IMR-90 (cell line): ENCODE measurements around the gene LDLRAD3. TPM values are rescaled to one million over a fixed set of nuclear protein-coding genes. Genes with fewer than 3 reads are reported as not detected.

ENCODE experiments used
- ATAC-seq: fragments of 200-7000 bp; cut with Tn5 transposase; 2 replicates; pipeline ENCODE4 v1.9.1; 2020; ENCODE audit warnings: low read depth, mild to moderate bottlenecking, moderate library complexity
- BruUV-seq: library from RNA; stranded (reverse); fragments of 400-500 nt; replicated peaks from 2 replicates; lab custom pipeline; 2021; lab: Mats Ljungman, UMichigan
- CTCF ChIA-PET: fragments of 300-600 bp; formaldehyde crosslinking; extraction: SDS; loops from one replicate; lab custom pipeline; 2021; ENCODE audit warnings: antibody characterized with exemption; lab: Yijun Ruan, JAX
- POLR2A ChIA-PET: fragments of 300-600 bp; sonication (Branson Sonifier 250); formaldehyde crosslinking; loops from one replicate; lab custom pipeline; 2022; ENCODE audit warnings: antibody characterized with exemption; ENCODE audit not compliant: unreplicated experiment; lab: Charles Lee
- DNase-seq: peaks from one replicate; pipeline ENCODE4 v3.0.0; 2013
- H2AFZ ChIP-seq: replicated peaks from 2 replicates; pipeline ENCODE3; 2013; ENCODE audit warnings: low read length, mild to moderate bottlenecking; ENCODE audit not compliant: poor library complexity
- H2AK5ac ChIP-seq: 2 replicates; pipeline ENCODE4 v1.6.1; 2013; ENCODE audit warnings: low read depth, low read length, inconsistent platforms
- H2AK9ac ChIP-seq: replicated peaks from 2 replicates; pipeline ENCODE3; 2013; ENCODE audit warnings: mild to moderate bottlenecking, low read depth, low read length, moderate library complexity; ENCODE audit not compliant: poor library complexity
- H2BK120ac ChIP-seq: 2 replicates; pipeline ENCODE4 v1.6.1; 2013; ENCODE audit warnings: low read depth, low read length, inconsistent platforms
- H2BK15ac ChIP-seq: 3 replicates; pipeline ENCODE4 v1.6.1; 2013; ENCODE audit warnings: low read depth, low read length, inconsistent platforms
- H2BK20ac ChIP-seq: 2 replicates; pipeline ENCODE4 v1.6.1; 2013; ENCODE audit warnings: low read depth, mild to moderate bottlenecking, inconsistent platforms, low read length, moderate library complexity
- H2BK5ac ChIP-seq: 2 replicates; pipeline ENCODE4 v1.6.1; 2013; ENCODE audit warnings: mild to moderate bottlenecking, low read depth, low read length, inconsistent platforms; ENCODE audit not compliant: poor library complexity, severe bottlenecking
- H3K14ac ChIP-seq: replicated peaks from 2 replicates; pipeline ENCODE4 v1.6.1; 2013; ENCODE audit warnings: low read depth, low read length, inconsistent platforms
- H3K18ac ChIP-seq: 2 replicates; pipeline ENCODE4 v1.6.1; 2013; ENCODE audit warnings: low read depth, low read length, control low read depth
- H3K23ac ChIP-seq: 2 replicates; pipeline ENCODE4 v1.6.1; 2013; ENCODE audit warnings: low read depth, low read length, inconsistent platforms
- H3K27ac ChIP-seq: 2 replicates; pipeline ENCODE4 v1.5.1; 2013; ENCODE audit warnings: mild to moderate bottlenecking, control low read depth, low read length; ENCODE audit not compliant: insufficient read depth
- H3K27me3 ChIP-seq: 2 replicates; pipeline ENCODE4 v1.6.1; 2013; ENCODE audit warnings: low read length; ENCODE audit not compliant: control insufficient read depth, insufficient read depth
- H3K36me3 ChIP-seq: 2 replicates; pipeline ENCODE4 v1.6.1; 2013; ENCODE audit warnings: low read length, mixed read lengths; ENCODE audit not compliant: control insufficient read depth, insufficient read depth
- H3K4ac ChIP-seq: 2 replicates; pipeline ENCODE4 v1.6.1; 2013; ENCODE audit warnings: low read depth, low read length, inconsistent platforms
- H3K4me1 ChIP-seq: 2 replicates; pipeline ENCODE4 v1.6.1; 2013; ENCODE audit warnings: low read length, mixed read lengths; ENCODE audit not compliant: control insufficient read depth, insufficient read depth
- H3K4me2 ChIP-seq: 2 replicates; pipeline ENCODE4 v1.6.1; 2013; ENCODE audit warnings: low read depth, mild to moderate bottlenecking, control low read depth, low read length, moderate library complexity
- H3K4me3 ChIP-seq: 2 replicates; pipeline ENCODE4 v1.5.1; 2013; ENCODE audit warnings: low read depth, mild to moderate bottlenecking, control low read depth, low read length, moderate library complexity; ENCODE audit not compliant: insufficient read depth
- H3K56ac ChIP-seq: 2 replicates; pipeline ENCODE4 v1.6.1; 2013; ENCODE audit warnings: low read length, inconsistent platforms; ENCODE audit not compliant: insufficient read depth; ENCODE audit errors: extremely low read depth
- H3K79me1 ChIP-seq, 2 experiments: 2 replicates each; pipeline ENCODE4 v1.6.1; 2013; ENCODE audit warnings: low read length in 2 of 2, inconsistent platforms in 1 of 2, low read depth in 1 of 2
- H3K9ac ChIP-seq: 2 replicates; pipeline ENCODE4 v1.6.1; 2013; ENCODE audit warnings: low read depth, low read length, control low read depth
- H3K9me1 ChIP-seq: 2 replicates; pipeline ENCODE4 v1.6.1; 2013; ENCODE audit warnings: low read length, inconsistent platforms; ENCODE audit not compliant: insufficient read depth
- H3K9me3 ChIP-seq: 2 replicates; pipeline ENCODE4 v1.6.1; 2013; ENCODE audit warnings: low read length; ENCODE audit not compliant: control insufficient read depth, insufficient read depth
- H4K20me1 ChIP-seq: 2 replicates; pipeline ENCODE4 v1.6.1; 2013; ENCODE audit warnings: low read length, inconsistent platforms; ENCODE audit not compliant: insufficient read depth
- H4K5ac ChIP-seq: 2 replicates; pipeline ENCODE4 v1.6.1; 2013; ENCODE audit warnings: mild to moderate bottlenecking, low read depth, low read length, control low read depth
- H4K8ac ChIP-seq, 2 experiments: 2 replicates each; pipeline ENCODE4 v1.6.1; 2013; ENCODE audit warnings: low read depth in 2 of 2, low read length in 2 of 2, control low read depth in 1 of 2, inconsistent platforms in 1 of 2
- H4K91ac ChIP-seq: 2 replicates; pipeline ENCODE4 v1.6.1; 2013; ENCODE audit warnings: low read depth, low read length, inconsistent platforms; ENCODE audit not compliant: insufficient read depth
- FOS ChIP-seq: fragments of 150-350 bp; IDR thresholded peaks from 2 replicates; pipeline ENCODE4 v1.6.1; 2016; ENCODE audit warnings: low read depth, low read length
- MAFK ChIP-seq: IDR thresholded peaks from 2 replicates; pipeline ENCODE4 v1.6.1; 2012; ENCODE audit warnings: low read depth, low read length, improper control_type of control experiment
- WGBS, 2 experiments: methylation state at CpG; one replicate each; pipeline versions ENCODE4 v1.1.5 to v1.1.7; 2013; ENCODE audit warnings: missing lambda C conversion rate in 2 of 2; ENCODE audit not compliant: insufficient read length in 1 of 2; ENCODE audit errors: extremely low coverage in 2 of 2; 5-methylcytosine and 5-hydroxymethylcytosine counted together
- dilution Hi-C: fragments of 300-500 bp; cut with HindIII; formaldehyde crosslinking; loops from one replicate; pipeline ENCODE4 v1.14.3; 2018; ENCODE audit warnings: low sequenced_read_pairs; ENCODE audit not compliant: unreplicated experiment
- in situ Hi-C: fragments of 300-500 bp; cut with MboI; formaldehyde crosslinking; loops from 3 replicates; pipeline ENCODE4 v1.14.3; 2019; ENCODE audit warnings: low sequenced_read_pairs, inconsistent platforms, mixed read lengths
- intact Hi-C: fragments of 100-400 bp; cut with micrococcal nuclease; formaldehyde crosslinking; loops from 2 replicates; pipeline ENCODE4 v1.10.0; 2022
- polyA plus RNA-seq, 3 experiments: library from polyadenylated mRNA; depleted of rRNA; stranded (reverse); fragments of >200 nt; gene quantifications; 2 replicates each; pipeline ENCODE4 v1.2.3, GENCODE V29; 2012; ENCODE audit warnings: low replicate concordance in 1 of 3
- total RNA-seq: library from RNA; depleted of rRNA; stranded (reverse); fragments of >200 nt; gene quantifications from 2 replicates; pipeline ENCODE4 v1.2.3, GENCODE V29; 2012

LDLRAD3 gene
- total and polyA plus RNA-seq, 2 of the 4 experiments (the other 2 are of a cell fraction): 2.7 to 6.4 TPM

DNA sequence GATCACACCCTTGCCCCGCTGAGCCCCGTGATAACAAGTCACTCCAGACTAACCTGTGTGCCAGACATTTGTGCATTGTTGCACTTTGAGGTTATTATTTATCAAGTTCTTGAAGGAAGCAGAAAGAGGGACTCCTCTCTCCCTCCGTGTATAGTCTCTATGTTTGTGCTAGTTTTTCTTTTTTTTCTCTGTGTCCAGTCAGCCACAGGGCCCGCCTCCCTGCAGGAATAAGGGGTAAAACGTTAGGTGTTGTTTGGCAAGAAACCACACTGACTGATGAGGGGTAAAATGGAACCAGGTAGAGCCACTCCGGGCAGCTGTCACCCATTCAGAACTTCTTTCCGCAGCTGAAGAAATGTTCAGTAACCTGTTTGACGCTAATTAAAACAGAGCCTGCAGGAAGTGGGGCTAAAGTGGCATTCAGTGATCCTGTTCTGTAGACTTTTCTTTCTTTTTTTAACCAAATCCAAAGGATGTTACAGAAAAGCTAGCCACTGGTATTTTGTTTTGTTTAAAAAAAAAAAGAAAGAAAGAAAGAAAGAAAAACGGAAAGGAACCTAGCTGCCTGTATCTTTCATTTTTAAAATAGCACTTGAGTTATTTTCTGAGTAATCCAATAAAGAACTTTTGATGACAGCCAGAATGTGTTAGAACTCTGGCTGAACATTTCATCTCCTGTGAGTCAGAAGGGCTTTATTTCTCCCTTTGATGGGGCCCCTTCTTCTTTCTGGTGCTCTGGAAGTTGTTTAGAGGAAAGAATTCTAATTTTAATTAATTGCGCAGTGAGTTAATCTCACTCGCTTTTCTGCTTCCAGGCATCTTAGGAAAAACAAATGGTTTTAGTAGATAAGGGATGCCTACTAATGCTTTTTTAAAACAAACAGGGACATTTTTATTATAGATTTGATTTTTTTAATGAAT, 287.2 kb downstream of the LDLRAD3 start:
- Histone ChIP-seq H3K56ac (no peak overlapping the region), H3K18ac (0 out of 2 replicates have a peak overlapping the region, but pooled peaks have one; percentile 21), H3K27ac (no peak overlapping the region), H2AFZ (peak overlapping the region; percentile 74), H3K4me2 (peak overlapping the region; percentile 53), H3K9ac (no peak overlapping the region), H3K36me3 (no peaks in the 10 kb centered on the region), H2BK15ac (no peak overlapping the region), H3K4me1 (peaks cover 2% of the 10 kb centered on the region), H2BK20ac (peak overlapping the region; percentile 9; the same call in 1 of the 2 replicates), H2BK5ac (peak overlapping the region; percentile 25), H2AK5ac (no peak overlapping the region), H2AK9ac (no peak overlapping the region), H3K27me3 (no peaks in the 10 kb centered on the region), H4K91ac (no peak overlapping the region; the same call in 1 of the 2 replicates), H3K14ac (no peak overlapping the region), H3K4ac (no peak overlapping the region; the same call in 1 of the 2 replicates), H4K20me1 (no peaks in the 10 kb centered on the region), H3K4me3 (no peak overlapping the region), H3K9me3 (no peaks in the 10 kb centered on the region), H4K8ac (no peak overlapping the region), H2BK120ac (0 out of 2 replicates have a peak overlapping the region, but pooled peaks have one; percentile 16), H3K79me1 (no peaks in the 10 kb centered on the region), H3K23ac (no peak overlapping the region), H4K5ac (no peak overlapping the region), H3K9me1 (peaks cover 2% of the 10 kb centered on the region; the same call in 1 of the 2 replicates)
- in situ Hi-C loops: no loop called here
- ChIA-PET POLR2A (no interaction called here), CTCF (interaction anchor here (0.6 to 1.1 kb wide), 2 partner anchors 8 to 222 kb away, joined by 3 to 4 read pairs; no protein-coding TSS in a partner anchor)
- ATAC-seq (peak; percentile 74), DNase-seq (peak; percentile 66)
- intact Hi-C loops: no loop called here
- WGBS, 2 experiments: 60% methylated on average over 1 of the region's 11 CpGs; no CpG with 5 or more reads in 1 of the 2 experiments
- no TSS peak for BruUV-seq
- dilution Hi-C loops: no loop called here
- TF ChIP-seq MAFK: no peak
- TF ChIP-seq FOS: 0 out of 2 replicates have a peak, but pooled peaks have one; percentile 6
